Left kidney (tissue), 2 donors: ENCODE measurements around the gene PPA2. TPM values are rescaled to one million over a fixed set of nuclear protein-coding genes. Genes with fewer than 3 reads are reported as not detected.

Experiments used
- DNase-seq: peaks from one replicate; pipeline ENCODE4 v3.0.0-alpha.2; 2013
- polyA plus RNA-seq: library from polyadenylated mRNA; unstranded; fragments of 120-200 nt; gene quantifications from one replicate; pipeline ENCODE4 v1.2.1, GENCODE V29; 2013; ENCODE audit not compliant: insufficient read length

Gene PPA2
- polyA plus RNA-seq, 1 donor = 115 TPM

DNA sequence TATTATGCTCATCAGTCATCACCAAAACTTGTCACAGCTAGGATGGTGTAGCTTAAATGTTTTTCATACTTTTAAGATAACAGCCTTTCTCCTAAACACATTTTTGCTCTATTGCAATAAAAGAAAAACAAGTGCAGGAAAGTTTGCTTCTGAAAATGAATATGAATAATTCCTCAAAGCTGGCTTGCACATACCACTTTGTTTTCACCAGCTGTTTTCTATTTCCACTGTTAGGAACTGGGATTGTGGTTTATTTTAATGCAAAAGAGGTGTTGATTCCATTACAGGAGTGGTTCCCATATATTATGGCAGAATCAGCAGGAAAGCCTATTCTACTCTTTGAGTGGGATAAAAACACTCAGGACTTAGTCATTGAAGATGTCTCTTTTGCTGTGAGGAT lies 145.9 kb downstream of the PPA2 start:
- DNase-seq = no peak

DNA sequence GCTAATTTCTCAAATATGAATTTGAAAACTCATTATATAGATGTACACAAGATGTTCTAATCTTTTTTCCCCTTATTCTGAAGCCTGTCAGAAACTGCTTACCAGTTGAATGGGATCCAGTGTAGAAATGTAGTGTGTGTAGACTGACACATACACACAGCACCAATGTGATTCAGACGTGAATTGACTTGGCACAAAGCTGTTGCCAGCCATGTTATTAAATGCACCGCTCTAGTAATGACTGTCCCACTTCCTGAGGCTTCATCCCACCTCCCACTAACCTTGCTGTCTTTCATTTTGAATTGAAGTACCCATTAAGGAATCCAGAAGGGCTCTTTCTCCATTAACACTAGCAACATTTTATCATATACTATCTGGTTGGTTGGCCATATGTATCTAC lies 146.6 kb downstream of the PPA2 start:
- DNase-seq = no peak

Other genes with a start within 250 kb of the PPA2 start
- 5.9 TPM for gene ARHGEF38, start 78.6 kb upstream of the PPA2 start, polyA plus RNA-seq
- 37.7 TPM for gene INTS12, start 234.6 kb upstream of the PPA2 start, polyA plus RNA-seq
- 23.1 TPM for gene GSTCD, start 234.7 kb upstream of the PPA2 start, polyA plus RNA-seq